ENCODE data around the gene IP6K3. TPM values are rescaled to one million over a fixed set of nuclear protein-coding genes. Genes with fewer than 3 reads are reported as not detected.

IP6K3 gene
- total and polyA plus RNA-seq, 2 donors (not counting 1 experiment from before 2014, with no cell fraction given), result not detected

DNA sequence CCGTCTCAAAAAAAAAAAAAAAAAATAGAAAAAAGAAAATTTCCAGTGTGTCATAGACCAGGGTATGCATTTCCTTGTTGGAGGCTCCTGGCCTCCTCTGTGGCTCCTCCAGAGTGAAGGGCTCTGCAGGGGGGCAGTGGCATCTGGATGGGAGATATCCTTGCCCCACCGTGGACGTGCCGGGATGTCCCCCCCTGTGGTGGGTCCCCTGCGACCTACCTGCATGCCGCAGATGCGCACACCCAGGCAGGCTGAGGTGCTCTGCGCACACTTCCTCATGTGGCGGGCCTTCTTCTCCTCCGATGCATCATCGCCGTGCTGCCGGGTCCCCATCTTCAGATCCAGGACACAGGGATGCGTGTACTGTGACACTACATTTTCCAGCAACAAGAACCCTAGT, 21.5 kb downstream of the IP6K3 start:
- ChIA-PET CTCF (interaction anchor here (1.0 to 1.1 kb wide), 2 partner anchors 20 to 47 kb away, joined by 4 to 5 read pairs; no protein-coding TSS in a partner anchor), POLR2A (no interaction called here)
- Histone ChIP-seq H3K79me2 (ENCODE audit: control insufficient read depth, insufficient read depth, low read length) (no peaks in the 10 kb centered on the region), H3K9ac (ENCODE audit: low read length) (no peak overlapping the region), H3K4me1 (ENCODE audit: control insufficient read depth in 2 of 2, insufficient read depth in 2 of 2, low read length in 2 of 2) (peaks cover 11 to 22% of the 10 kb centered on the region in 2 donors), H3K9me3 (ENCODE audit: control extremely low read depth in 1 of 3, control insufficient read depth in 2 of 3, insufficient read depth in 1 of 3, low read length in 2 of 3) (no peaks in the 10 kb centered on the region), H3K27ac (ENCODE audit: low read length in 2 of 2) (no peak overlapping the region), H3K4me2 (replicated peaks; ENCODE audit: low read depth, low read length, poor library complexity, severe bottlenecking) (no peak overlapping the region), H3K36me3 (replicated peaks in 1 of 2; ENCODE audit: control extremely low read depth in 1 of 2, control insufficient read depth in 1 of 2, extremely low read depth in 1 of 2, insufficient read depth in 2 of 2, low read length in 1 of 2) (no peaks in the 10 kb centered on the region), H3K27me3 (replicated peaks in 1 of 4; ENCODE audit: control extremely low read depth in 1 of 4, control insufficient read depth in 3 of 4, insufficient read depth in 4 of 4, low read length in 3 of 4) (no peaks in the 10 kb centered on the region), H3K4me3 (ENCODE audit: control extremely low read depth in 1 of 5, extremely low read depth in 1 of 5, insufficient read depth in 1 of 5, low read depth in 2 of 5, low read length in 4 of 5) (no peak overlapping the region), H2AFZ (ENCODE audit: insufficient read depth, low read depth, low read length, poor library complexity, severe bottlenecking) (no peak overlapping the region), H4K20me1 (ENCODE audit: control insufficient read depth, insufficient read depth, low read length, poor library complexity, severe bottlenecking) (no peaks in the 10 kb centered on the region)
- DNase-seq (no peak), ATAC-seq (ENCODE audit: low read depth) (no peak)
- intact Hi-C loops (cut with micrococcal nuclease), result no loop called here
- Mint-ChIP-seq H3K27ac (no peak overlapping the region), H3K27me3 (peaks cover 34% of the 10 kb centered on the region), H3K4me1 (peaks cover 32% of the 10 kb centered on the region), H3K4me3 (no peak overlapping the region), H3K9me3 (ENCODE audit: insufficient read depth) (no peaks in the 10 kb centered on the region)
- 97% methylated on average over 13 of the region's 14 CpGs for WGBS (ENCODE audit: insufficient coverage)
- TF ChIP-seq, protein P1, sequence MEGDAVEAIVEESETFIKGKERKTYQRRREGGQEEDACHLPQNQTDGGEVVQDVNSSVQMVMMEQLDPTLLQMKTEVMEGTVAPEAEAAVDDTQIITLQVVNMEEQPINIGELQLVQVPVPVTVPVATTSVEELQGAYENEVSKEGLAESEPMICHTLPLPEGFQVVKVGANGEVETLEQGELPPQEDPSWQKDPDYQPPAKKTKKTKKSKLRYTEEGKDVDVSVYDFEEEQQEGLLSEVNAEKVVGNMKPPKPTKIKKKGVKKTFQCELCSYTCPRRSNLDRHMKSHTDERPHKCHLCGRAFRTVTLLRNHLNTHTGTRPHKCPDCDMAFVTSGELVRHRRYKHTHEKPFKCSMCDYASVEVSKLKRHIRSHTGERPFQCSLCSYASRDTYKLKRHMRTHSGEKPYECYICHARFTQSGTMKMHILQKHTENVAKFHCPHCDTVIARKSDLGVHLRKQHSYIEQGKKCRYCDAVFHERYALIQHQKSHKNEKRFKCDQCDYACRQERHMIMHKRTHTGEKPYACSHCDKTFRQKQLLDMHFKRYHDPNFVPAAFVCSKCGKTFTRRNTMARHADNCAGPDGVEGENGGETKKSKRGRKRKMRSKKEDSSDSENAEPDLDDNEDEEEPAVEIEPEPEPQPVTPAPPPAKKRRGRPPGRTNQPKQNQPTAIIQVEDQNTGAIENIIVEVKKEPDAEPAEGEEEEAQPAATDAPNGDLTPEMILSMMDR (IDR thresholded peaks at IDR 0.05), result no peak
- TF ChIP-seq EZH2 (IDR thresholded peaks at IDR 0.05; ENCODE audit: borderline replicate concordance, insufficient read depth, low read depth, low read length, poor library complexity, severe bottlenecking), result no peak

DNA sequence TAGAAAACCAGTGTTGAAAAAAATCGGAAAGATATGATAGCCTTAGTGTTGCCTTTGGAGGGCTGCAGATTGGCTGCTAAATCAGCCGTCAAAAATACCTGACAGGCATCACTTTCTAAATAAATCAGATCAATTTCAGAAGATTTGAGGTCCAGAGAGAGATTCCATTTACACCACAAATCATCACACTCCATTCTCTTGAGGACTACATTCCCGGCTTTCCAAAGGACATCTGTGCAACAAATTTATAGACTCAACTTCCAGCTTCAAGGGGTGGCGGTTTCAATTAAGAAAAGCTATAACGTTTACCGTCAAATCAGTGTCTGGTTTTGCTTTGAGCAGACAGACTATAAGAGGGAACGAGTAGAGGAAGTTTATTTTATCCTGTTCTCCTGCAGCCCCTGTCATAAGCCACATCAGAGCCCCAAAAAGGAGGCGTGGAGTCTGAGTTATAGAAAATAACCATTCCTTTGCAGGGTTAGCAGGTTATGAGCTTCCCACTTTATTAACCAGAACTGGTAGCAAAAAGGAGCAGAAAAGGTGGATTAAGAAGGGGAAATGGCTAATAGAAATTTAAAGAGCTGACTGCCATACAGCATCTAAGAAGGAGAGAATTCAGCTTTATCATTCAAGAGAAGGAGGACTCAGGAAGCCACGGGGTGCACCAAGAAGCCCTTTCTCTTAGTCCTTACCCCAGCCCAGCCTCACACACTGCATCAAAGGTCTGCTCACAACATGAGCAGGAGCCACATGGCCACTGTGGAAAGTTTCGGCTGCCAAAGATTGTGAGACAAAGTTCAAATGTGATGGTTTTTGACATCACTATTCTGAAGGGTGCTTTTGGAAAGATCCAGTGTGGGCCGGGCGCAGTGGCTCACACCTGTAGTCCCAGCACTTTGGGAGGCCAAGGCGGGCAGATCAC, 22.3 kb downstream of the IP6K3 start:
- POLR2A ChIA-PET, result no interaction called here
- peaks cover 11 to 22% of the 10 kb centered on the region in 2 donors for H3K4me1 ChIP-seq (ENCODE audit: control insufficient read depth in 2 of 2, insufficient read depth in 2 of 2, low read length in 2 of 2)
- Mint-ChIP-seq H3K4me3 (no peak overlapping the region), H3K27ac (no peak overlapping the region), H3K9me3 (ENCODE audit: insufficient read depth) (no peaks in the 10 kb centered on the region), H3K27me3 (peaks cover 30% of the 10 kb centered on the region), H3K4me1 (peaks cover 36% of the 10 kb centered on the region)
- no peak for DNase-seq
- intact Hi-C loops (cut with micrococcal nuclease), result no loop called here
- no peak for ATAC-seq (ENCODE audit: low read depth)
- H3K9ac ChIP-seq (ENCODE audit: low read length), result no peak overlapping the region
- H3K79me2 ChIP-seq (ENCODE audit: control insufficient read depth, insufficient read depth, low read length), result no peaks in the 10 kb centered on the region
- H3K9me3 ChIP-seq (ENCODE audit: control extremely low read depth in 1 of 3, control insufficient read depth in 2 of 3, insufficient read depth in 1 of 3, low read length in 2 of 3), result no peaks in the 10 kb centered on the region
- no peaks in the 10 kb centered on the region for H3K27me3 ChIP-seq (replicated peaks in 1 of 4; ENCODE audit: control extremely low read depth in 1 of 4, control insufficient read depth in 3 of 4, insufficient read depth in 4 of 4, low read length in 3 of 4)
- no peak for TF ChIP-seq EZH2 (IDR thresholded peaks at IDR 0.05; ENCODE audit: borderline replicate concordance, insufficient read depth, low read depth, low read length, poor library complexity, severe bottlenecking)
- TF ChIP-seq, protein P1 (IDR thresholded peaks at IDR 0.05), result no peak
- H4K20me1 ChIP-seq (ENCODE audit: control insufficient read depth, insufficient read depth, low read length, poor library complexity, severe bottlenecking), result no peaks in the 10 kb centered on the region
- no peak overlapping the region for H3K4me2 ChIP-seq (replicated peaks; ENCODE audit: low read depth, low read length, poor library complexity, severe bottlenecking)
- H3K4me3 ChIP-seq (ENCODE audit: control extremely low read depth in 1 of 5, extremely low read depth in 1 of 5, insufficient read depth in 1 of 5, low read depth in 2 of 5, low read length in 4 of 5), result no peak overlapping the region
- CTCF ChIA-PET, result interaction anchor here (0.6 to 1.2 kb wide), 3 partner anchors 47 to 134 kb away, joined by 3 read pairs; no protein-coding TSS in a partner anchor
- H3K36me3 ChIP-seq (replicated peaks in 1 of 2; ENCODE audit: control extremely low read depth in 1 of 2, control insufficient read depth in 1 of 2, extremely low read depth in 1 of 2, insufficient read depth in 2 of 2, low read length in 1 of 2), result no peaks in the 10 kb centered on the region
- H2AFZ ChIP-seq (ENCODE audit: insufficient read depth, low read depth, low read length, poor library complexity, severe bottlenecking), result no peak overlapping the region
- H3K27ac ChIP-seq (ENCODE audit: low read length in 2 of 2), result no peak overlapping the region
- 76% methylated on average over 4 of the region's 13 CpGs for WGBS (ENCODE audit: insufficient coverage)
